Chondrocyte (in vitro differentiated cells): Measurements from ENCODE around the gene PRKD3. TPM values are rescaled to one million over a fixed set of nuclear protein-coding genes. Genes with fewer than 3 reads are reported as not detected.

ENCODE experiments used
- DNase-seq: peaks from one replicate; pipeline ENCODE4 v3.0.0; 2021; ENCODE audit warnings: mixed read lengths, low spot score
- H3K27ac Mint-ChIP-seq: one replicate; pipeline ENCODE4 v1.8.0; 2021; ENCODE audit warnings: mild to moderate bottlenecking, moderate library complexity, mixed read lengths; ENCODE audit not compliant: unreplicated experiment
- H3K27me3 Mint-ChIP-seq: 2 replicates; pipeline ENCODE4 v1.8.0; 2021; ENCODE audit warnings: low read depth, mixed read lengths
- H3K36me3 Mint-ChIP-seq: 2 replicates; pipeline ENCODE4 v1.8.0; 2021; ENCODE audit warnings: low read depth, mixed read lengths
- H3K4me1 Mint-ChIP-seq: 2 replicates; pipeline ENCODE4 v1.8.0; 2021; ENCODE audit warnings: low read depth, mild to moderate bottlenecking, mixed read lengths
- H3K4me3 Mint-ChIP-seq: one replicate; pipeline ENCODE4 v1.8.0; 2021; ENCODE audit warnings: mild to moderate bottlenecking, moderate library complexity, mixed read lengths; ENCODE audit not compliant: unreplicated experiment
- H3K9me3 Mint-ChIP-seq: 2 replicates; pipeline ENCODE4 v1.8.0; 2021; ENCODE audit warnings: low read depth, mixed read lengths
- total RNA-seq: library from RNA; stranded (reverse); gene quantifications from 3 replicates; pipeline ENCODE4 v1.2.1, GENCODE V29; 2021
- TF ChIP-seq, protein P1 (sequence below): fragments of 200-600 bp; sonication (generic); IDR thresholded peaks from 2 replicates; pipeline ENCODE4 v1.5.0; 2021; ENCODE audit warnings: antibody characterized with exemption, mild to moderate bottlenecking, moderate library complexity

Gene PRKD3
- total RNA-seq, 1 donor from 2014 or later, result 45.4 TPM

- no peaks in the 10 kb centered on the region for H3K9me3 Mint-ChIP-seq
- peak overlapping the region; percentile 29 for H3K27ac Mint-ChIP-seq
Observed at GRCh38 chr2:37281916-37282315, 42.7 kb downstream of the PRKD3 start.

GRCh38 chr2:37276291-37276690, 48.3 kb downstream of the PRKD3 start:
- no peaks in the 10 kb centered on the region for H3K9me3 Mint-ChIP-seq
- no peak for DNase-seq
- H3K27me3 Mint-ChIP-seq, result no peaks in the 10 kb centered on the region
- peaks cover 19% of the 10 kb centered on the region for H3K36me3 Mint-ChIP-seq
- no peak overlapping the region for H3K4me3 Mint-ChIP-seq
- H3K4me1 Mint-ChIP-seq, result peaks cover 6% of the 10 kb centered on the region
- H3K27ac Mint-ChIP-seq, result no peak overlapping the region
- TF ChIP-seq, protein P1, sequence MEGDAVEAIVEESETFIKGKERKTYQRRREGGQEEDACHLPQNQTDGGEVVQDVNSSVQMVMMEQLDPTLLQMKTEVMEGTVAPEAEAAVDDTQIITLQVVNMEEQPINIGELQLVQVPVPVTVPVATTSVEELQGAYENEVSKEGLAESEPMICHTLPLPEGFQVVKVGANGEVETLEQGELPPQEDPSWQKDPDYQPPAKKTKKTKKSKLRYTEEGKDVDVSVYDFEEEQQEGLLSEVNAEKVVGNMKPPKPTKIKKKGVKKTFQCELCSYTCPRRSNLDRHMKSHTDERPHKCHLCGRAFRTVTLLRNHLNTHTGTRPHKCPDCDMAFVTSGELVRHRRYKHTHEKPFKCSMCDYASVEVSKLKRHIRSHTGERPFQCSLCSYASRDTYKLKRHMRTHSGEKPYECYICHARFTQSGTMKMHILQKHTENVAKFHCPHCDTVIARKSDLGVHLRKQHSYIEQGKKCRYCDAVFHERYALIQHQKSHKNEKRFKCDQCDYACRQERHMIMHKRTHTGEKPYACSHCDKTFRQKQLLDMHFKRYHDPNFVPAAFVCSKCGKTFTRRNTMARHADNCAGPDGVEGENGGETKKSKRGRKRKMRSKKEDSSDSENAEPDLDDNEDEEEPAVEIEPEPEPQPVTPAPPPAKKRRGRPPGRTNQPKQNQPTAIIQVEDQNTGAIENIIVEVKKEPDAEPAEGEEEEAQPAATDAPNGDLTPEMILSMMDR, result no peak

More at GRCh38 chr2:37281916-37282315, 42.7 kb downstream of the PRKD3 start:
- Mint-ChIP-seq H3K4me3 (no peak overlapping the region), H3K27me3 (no peaks in the 10 kb centered on the region), H3K36me3 (peaks cover 11% of the 10 kb centered on the region), H3K4me1 (peaks cover 41% of the 10 kb centered on the region)
- TF ChIP-seq, protein P1, result peak; percentile 30
- no peak for DNase-seq

Other genes starting within 250 kb of the PRKD3 start
- 15.1 to 19.6 TPM (median 17.0 TPM) in 3 replicates for gene HEATR5B, start 240.5 kb downstream of the PRKD3 start, total RNA-seq
- 6.4 to 9.0 TPM (median 7.0 TPM) in 3 replicates for gene GPATCH11, start 240.3 kb downstream of the PRKD3 start, total RNA-seq
- 46.4 to 57.5 TPM (median 50.4 TPM) in 3 replicates for gene EIF2AK2, start 167.9 kb downstream of the PRKD3 start, total RNA-seq
- gene SULT6B1, start 136.2 kb downstream of the PRKD3 start, total RNA-seq, result not detected in 3 replicates
- not detected in 3 replicates for gene CEBPZOS, start 128.3 kb downstream of the PRKD3 start, total RNA-seq
- gene CEBPZ, start 93.2 kb downstream of the PRKD3 start, total RNA-seq, result 30.4 to 45.6 TPM (median 31.1 TPM) in 3 replicates
- gene NDUFAF7, start 93.2 kb downstream of the PRKD3 start, total RNA-seq, result 15.7 to 19.5 TPM (median 16.1 TPM) in 3 replicates
- 0.67 to 1.2 TPM in 2 of 3 replicates, not detected in the other for gene QPCT, start 19.8 kb upstream of the PRKD3 start, total RNA-seq